NCI-H187 treated with DMSO at 0.1 percent for 48 hours (cell line): Measurements from ENCODE around the gene IL33.

ENCODE experiments used
- DNase-seq: peaks from one replicate; lab custom pipeline; 2025; lab: John Stamatoyannopoulos, UW

IL33 gene

DNA sequence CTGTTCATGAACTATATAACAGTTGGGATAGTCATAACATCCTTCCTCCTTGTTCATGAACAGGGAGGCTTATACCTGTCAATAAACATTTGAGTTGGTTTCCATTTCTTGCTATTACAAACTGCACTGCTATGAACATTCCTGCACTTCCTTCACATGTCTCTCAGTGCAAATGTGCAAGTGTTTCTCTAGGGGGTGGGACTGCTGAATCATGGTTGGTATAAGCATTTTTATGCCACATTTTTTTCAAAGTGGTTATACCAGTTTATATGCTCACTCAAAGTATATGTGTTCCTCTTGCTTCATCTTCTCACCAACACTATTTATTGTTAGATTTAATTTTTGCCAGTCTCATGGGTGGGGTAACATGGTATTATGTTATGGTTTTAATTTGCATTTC lies 86.8 kb downstream of the IL33 start:
- DNase-seq = no peak

DNA sequence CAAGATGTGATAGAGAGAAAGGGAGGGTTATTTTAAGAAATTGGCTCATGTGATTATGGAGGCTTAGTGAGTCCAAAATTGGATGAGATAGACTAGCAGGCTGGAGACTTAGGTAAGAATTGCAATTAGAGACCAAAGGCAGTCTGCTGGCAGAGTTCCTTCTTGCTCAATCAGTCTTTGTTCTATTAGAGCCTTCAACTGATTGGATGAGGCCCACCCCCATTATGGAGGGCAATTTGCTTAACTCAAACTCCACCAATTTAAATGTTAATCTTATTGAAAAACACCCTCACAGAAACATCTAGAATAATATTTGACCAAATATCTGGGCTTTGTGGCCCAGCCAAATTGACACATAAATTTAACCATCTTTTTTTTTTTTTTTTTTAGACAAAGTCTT lies 88.6 kb downstream of the IL33 start:
- DNase-seq = no peak

DNA sequence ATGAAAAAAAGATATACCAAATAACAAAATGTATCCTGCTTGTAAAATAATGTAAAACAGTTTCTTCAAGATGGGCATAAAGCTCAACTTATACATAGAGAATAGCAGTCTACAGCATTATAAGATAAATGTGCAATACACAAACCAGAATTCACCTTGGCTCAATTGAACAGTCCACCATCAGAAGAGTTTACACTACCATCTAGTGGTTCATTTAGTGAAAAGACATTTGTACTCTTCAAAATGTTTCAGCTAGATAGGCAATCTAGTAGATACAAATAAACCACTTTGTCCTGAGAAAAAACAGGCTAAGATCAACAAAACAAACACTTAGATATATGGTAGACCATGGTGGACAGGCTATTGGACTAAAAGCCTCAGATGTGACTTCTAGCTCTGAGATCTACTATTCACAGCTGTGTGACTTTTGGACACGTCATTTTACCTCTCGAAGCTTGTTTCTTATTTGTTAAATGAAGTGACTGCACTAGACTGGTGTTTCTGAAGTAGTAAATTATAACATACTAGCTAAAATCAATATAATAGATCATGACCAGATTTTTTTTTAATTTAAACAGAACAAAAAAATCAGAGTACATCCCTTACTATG lies 90.5 kb downstream of the IL33 start:
- no peak for DNase-seq
